Gastrocnemius medialis (tissue), 4 donors: ENCODE data around the gene KLF4.

Experiments
- CTCF ChIP-seq, 5 experiments: fragments of 450-650 bp in 3 of 5; fragments of 200-600 bp in 2 of 5; sonication (generic) in 2 of 5; IDR thresholded peaks in 4 of 5; conservative IDR thresholded peaks in 1 of 5; 1 replicate in 4 of 5; 2 replicates in 1 of 5; pipeline ENCODE4 v1.5.1; 2016 to 2019; ENCODE audit warnings: antibody characterized with exemption in 5 of 5, mild to moderate bottlenecking in 3 of 5, moderate library complexity in 3 of 5
- POLR2A ChIP-seq, 2 donors: fragments of 450-650 bp; IDR thresholded peaks; one replicate each; pipeline ENCODE4 v1.6.1; 2017; ENCODE audit warnings: antibody characterized with exemption in 2 of 2, mild to moderate bottlenecking in 2 of 2, moderate library complexity in 2 of 2

GRCh38 chr9:107446491-107446890 lies 43.1 kb downstream of the KLF4 start:
- TF ChIP-seq CTCF (IDR thresholded peaks at IDR 0.05 in 4 of 5, conservative IDR thresholded peaks at IDR 0.05 in 1 of 5) (no peak), POLR2A (IDR thresholded peaks at IDR 0.05) (no peak)
